AG09309 (cell line): ENCODE data around the gene DOCK7.

Experiments used
- DNase-seq: peaks from one replicate; pipeline ENCODE4 v3.0.0-alpha.2; 2010; ENCODE audit warnings: low read depth
- H3K4me3 ChIP-seq: 2 replicates; pipeline ENCODE4 v1.5.1; 2011; ENCODE audit warnings: mild to moderate bottlenecking, low read depth, low read length, moderate library complexity; ENCODE audit not compliant: control insufficient read depth
- TF ChIP-seq, protein P1 (sequence below): IDR thresholded peaks from 2 replicates; pipeline ENCODE4 v1.5.1; 2011; ENCODE audit warnings: mild to moderate bottlenecking, low read depth, low read length, inconsistent platforms; ENCODE audit not compliant: insufficient read depth, control insufficient read depth; ENCODE audit errors: missing control alignments

DOCK7 gene

DNA sequence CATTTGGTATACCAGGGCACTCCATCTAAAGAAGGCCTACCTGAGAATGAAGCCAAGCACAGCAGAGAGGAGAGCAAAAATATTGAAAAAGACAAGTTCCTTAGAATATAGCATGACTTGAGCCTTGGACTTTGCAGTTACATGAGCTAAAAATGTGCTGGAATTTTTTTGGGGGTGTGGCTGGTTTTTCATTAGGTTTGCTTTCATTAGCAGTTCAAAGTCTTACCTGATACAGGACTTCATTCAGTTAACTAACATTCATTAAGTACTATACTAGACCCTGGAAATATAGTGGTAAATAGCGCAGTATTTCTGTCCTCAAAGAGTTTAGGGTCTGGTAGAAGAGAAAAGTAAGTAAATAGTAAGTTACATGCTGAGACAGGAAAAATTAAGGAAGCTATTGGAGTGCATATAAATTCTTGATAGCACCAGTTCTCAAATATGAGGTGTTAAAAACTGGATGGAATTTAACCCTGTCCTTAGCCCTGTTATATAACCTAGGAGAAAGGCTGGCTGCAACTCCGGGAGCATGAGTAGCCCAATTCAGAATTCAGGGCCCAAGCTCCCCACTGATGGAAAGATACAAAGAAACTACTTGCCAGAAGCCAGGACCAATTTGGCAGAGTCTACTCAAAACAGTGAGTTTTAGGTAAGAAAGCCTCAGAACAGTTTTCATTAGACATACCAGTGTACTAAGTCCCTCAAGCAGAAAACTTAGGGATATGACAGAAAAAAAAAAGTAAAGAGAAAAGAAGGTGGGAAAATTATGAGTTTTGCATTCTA is 3.1 kb upstream of the DOCK7 start:
- TF ChIP-seq, protein P1, sequence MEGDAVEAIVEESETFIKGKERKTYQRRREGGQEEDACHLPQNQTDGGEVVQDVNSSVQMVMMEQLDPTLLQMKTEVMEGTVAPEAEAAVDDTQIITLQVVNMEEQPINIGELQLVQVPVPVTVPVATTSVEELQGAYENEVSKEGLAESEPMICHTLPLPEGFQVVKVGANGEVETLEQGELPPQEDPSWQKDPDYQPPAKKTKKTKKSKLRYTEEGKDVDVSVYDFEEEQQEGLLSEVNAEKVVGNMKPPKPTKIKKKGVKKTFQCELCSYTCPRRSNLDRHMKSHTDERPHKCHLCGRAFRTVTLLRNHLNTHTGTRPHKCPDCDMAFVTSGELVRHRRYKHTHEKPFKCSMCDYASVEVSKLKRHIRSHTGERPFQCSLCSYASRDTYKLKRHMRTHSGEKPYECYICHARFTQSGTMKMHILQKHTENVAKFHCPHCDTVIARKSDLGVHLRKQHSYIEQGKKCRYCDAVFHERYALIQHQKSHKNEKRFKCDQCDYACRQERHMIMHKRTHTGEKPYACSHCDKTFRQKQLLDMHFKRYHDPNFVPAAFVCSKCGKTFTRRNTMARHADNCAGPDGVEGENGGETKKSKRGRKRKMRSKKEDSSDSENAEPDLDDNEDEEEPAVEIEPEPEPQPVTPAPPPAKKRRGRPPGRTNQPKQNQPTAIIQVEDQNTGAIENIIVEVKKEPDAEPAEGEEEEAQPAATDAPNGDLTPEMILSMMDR, result no peak
- DNase-seq, result no peak
- H3K4me3 ChIP-seq, result no peak overlapping the region

DNA sequence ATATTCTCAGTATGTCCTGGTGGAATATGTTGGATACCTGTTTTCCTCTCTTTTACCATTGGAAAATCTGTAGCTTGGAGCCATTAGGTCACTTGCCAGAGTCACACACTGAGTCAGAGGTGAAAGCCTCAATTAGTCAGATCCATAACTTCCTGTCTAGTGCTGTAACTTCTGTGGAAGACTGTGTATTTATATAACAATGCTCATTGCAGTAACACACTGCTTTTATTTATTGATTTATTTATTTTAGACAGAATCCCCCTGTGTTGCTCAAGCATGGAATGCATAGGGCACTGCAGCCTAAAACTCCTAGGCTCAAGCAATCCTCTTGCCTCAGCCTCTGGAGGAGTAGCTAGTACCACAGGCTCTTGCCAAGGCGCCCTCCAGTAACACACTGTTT is 1.3 kb upstream of the DOCK7 start:
- no peak overlapping the region for H3K4me3 ChIP-seq
- TF ChIP-seq, protein P1, result no peak
- peak; percentile 34 for DNase-seq

DNA sequence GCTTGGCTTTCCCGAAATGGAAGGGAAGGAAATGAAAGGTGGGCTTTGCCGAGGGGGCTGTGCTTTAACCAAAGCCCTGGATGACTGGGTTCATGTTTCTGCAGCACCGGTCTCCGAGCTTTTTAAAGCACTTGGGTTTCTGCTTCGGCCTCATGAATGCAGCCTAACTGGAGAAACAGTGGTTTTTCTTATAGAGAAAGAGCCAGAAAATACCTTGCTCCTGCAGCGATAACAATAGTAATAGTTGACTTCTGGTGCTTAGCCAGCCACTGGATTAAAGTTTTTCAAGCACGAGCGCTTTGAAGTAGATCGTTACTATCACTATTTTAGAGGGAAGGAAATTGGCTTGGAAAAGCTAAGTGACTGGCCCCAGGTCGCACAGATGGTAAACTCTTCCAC is 500 bp upstream of the DOCK7 start:
- TF ChIP-seq, protein P1, result no peak
- H3K4me3 ChIP-seq, result peak overlapping the region; percentile 88
- DNase-seq, result no peak

DNA sequence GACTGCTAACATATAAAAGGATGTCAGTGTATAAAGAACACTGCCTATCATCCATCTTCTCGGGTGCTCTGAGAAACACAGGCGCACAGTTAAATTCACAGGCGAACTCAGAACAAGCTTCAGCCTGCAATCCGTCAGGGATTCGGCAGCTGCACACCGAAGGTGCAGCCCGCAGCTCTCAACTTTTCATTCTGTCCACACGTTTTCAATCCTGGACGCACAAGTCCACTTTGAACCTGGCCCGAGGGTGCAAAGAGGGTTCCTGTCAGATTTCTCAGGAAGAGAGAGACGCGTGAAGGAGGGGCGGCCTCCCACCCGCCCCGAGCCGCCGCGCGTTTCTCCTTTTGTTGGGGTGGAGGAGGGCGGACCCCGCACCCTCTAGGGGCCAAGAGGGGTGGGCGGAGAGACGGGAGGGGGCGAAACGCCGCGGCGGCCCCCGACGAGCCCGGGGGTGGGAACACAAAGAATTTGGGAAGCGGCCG is 724 bp downstream of the DOCK7 start:
- no peak for DNase-seq

DNA sequence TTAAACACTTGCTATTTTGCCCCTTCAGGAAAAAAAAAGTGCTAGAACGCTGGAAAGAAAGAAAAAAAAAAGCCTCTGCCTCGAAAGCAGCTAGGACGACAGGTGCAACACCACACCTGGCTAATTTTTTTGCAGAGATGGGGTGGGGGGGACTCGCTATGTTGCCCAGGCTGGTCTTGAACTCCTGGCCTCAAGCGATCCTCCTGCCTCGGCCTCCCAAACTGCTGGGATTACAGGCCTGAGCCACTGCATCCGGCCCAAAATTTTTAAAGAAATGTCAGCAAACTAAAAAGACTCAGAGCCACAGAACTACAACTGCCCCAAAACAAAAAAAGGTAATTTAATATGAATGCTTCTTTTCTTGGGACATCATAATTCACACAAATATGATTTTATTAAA is 1.4 kb downstream of the DOCK7 start:
- TF ChIP-seq, protein P1, result no peak
- peak overlapping the region; percentile 88 for H3K4me3 ChIP-seq
- no peak for DNase-seq

More for the DNA sequence above, 724 bp downstream of the DOCK7 start:
- peak overlapping the region; percentile 88 for H3K4me3 ChIP-seq
- TF ChIP-seq, protein P1, result no peak

DNA sequence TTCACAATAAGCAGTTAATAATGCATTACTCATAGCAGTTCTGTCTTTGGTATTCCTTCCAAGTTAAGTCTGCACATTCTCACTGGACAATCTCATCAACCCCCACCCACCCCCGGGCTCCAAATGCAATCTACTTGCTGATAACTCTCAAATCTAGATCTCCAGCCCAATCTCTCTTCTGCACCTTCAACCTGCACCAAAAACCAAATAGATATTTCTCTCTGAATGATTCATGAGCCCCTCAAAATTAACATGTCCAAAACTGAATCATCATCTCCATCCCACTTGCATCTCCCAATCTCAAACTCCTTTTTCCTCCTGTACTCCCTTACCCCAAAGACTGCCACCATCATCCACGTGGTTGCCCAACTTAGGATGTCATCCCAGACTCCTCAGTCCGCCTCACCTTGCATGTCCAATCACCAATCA is 2.7 kb downstream of the DOCK7 start:
- TF ChIP-seq, protein P1, result no peak
- no peak for DNase-seq
- H3K4me3 ChIP-seq, result no peak overlapping the region
